IPS DF 6.9 (cell line): ENCODE measurements around the gene ADCY5.

Experiments
- DNase-seq: peaks from one replicate; pipeline ENCODE4 v3.0.0-alpha.2; 2013; ENCODE audit warnings: low read depth, low spot score
- H3K27ac ChIP-seq: one replicate; pipeline ENCODE4 v1.5.1; 2013; ENCODE audit warnings: low read length, control low read depth
- H3K27me3 ChIP-seq: 2 replicates; pipeline ENCODE4 v1.6.1; 2013; ENCODE audit warnings: mild to moderate bottlenecking, low read length; ENCODE audit not compliant: control insufficient read depth, insufficient read depth
- H3K36me3 ChIP-seq: 2 replicates; pipeline ENCODE4 v1.6.1; 2013; ENCODE audit warnings: low read length; ENCODE audit not compliant: control insufficient read depth, insufficient read depth
- H3K4me1 ChIP-seq: 2 replicates; pipeline ENCODE4 v1.6.1; 2013; ENCODE audit warnings: low read length; ENCODE audit not compliant: control insufficient read depth, insufficient read depth
- H3K4me3 ChIP-seq: 2 replicates; pipeline ENCODE4 v1.5.1; 2013; ENCODE audit warnings: mild to moderate bottlenecking, low read length
- H3K9me3 ChIP-seq: 2 replicates; pipeline ENCODE4 v1.6.1; 2013; ENCODE audit warnings: low read length, inconsistent platforms; ENCODE audit not compliant: control insufficient read depth, insufficient read depth
- WGBS: extraction: QIAGEN DNeasy Blood & Tissue Kit; methylation state at CpG from one replicate; pipeline ENCODE4 v1.1.7; 2013; ENCODE audit warnings: mixed read lengths, missing lambda C conversion rate; ENCODE audit not compliant: insufficient read length, insufficient coverage; 5-methylcytosine and 5-hydroxymethylcytosine counted together

Gene ADCY5

GRCh38 chr3:123327956-123328850 is 120.7 kb downstream of the ADCY5 start:
- no peaks in the 10 kb centered on the region; the same call in 1 of the 2 replicates for H3K4me1 ChIP-seq
- WGBS = no CpG with 5 or more reads among the region's 25 CpGs
- H3K36me3 ChIP-seq = no peaks in the 10 kb centered on the region
- H3K27me3 ChIP-seq = no peaks in the 10 kb centered on the region
- no peak overlapping the region for H3K27ac ChIP-seq
- H3K4me3 ChIP-seq = no peak overlapping the region
- no peak for DNase-seq
- H3K9me3 ChIP-seq = no peaks in the 10 kb centered on the region

- Histone ChIP-seq H3K27ac (no peak overlapping the region), H3K4me3 (no peak overlapping the region), H3K9me3 (no peaks in the 10 kb centered on the region), H3K4me1 (no peaks in the 10 kb centered on the region; the same call in 1 of the 2 replicates), H3K36me3 (no peaks in the 10 kb centered on the region), H3K27me3 (no peaks in the 10 kb centered on the region)
- WGBS = no CpG with 5 or more reads among the region's 12 CpGs
- DNase-seq = no peak
These were observed 121.4 kb downstream of the ADCY5 start for GRCh38 chr3:123327480-123327879.

GRCh38 chr3:123326531-123326930 is 122.4 kb downstream of the ADCY5 start:
- WGBS = no CpG with 5 or more reads among the region's 6 CpGs

GRCh38 chr3:123325766-123326256 is 123.1 kb downstream of the ADCY5 start:
- no peaks in the 10 kb centered on the region for H3K36me3 ChIP-seq
- WGBS = no CpG with 5 or more reads among the region's 8 CpGs
- no peaks in the 10 kb centered on the region for H3K27me3 ChIP-seq
- no peaks in the 10 kb centered on the region for H3K9me3 ChIP-seq
- no peaks in the 10 kb centered on the region; the same call in 1 of the 2 replicates for H3K4me1 ChIP-seq
- H3K4me3 ChIP-seq = no peak overlapping the region
- no peak overlapping the region for H3K27ac ChIP-seq
- DNase-seq = no peak

More at GRCh38 chr3:123326531-123326930, 122.4 kb downstream of the ADCY5 start:
- no peaks in the 10 kb centered on the region for H3K27me3 ChIP-seq
- no peaks in the 10 kb centered on the region; the same call in 1 of the 2 replicates for H3K4me1 ChIP-seq
- H3K36me3 ChIP-seq = no peaks in the 10 kb centered on the region
- no peak for DNase-seq
- H3K4me3 ChIP-seq = no peak overlapping the region
- H3K27ac ChIP-seq = no peak overlapping the region
- H3K9me3 ChIP-seq = no peaks in the 10 kb centered on the region

GRCh38 chr3:123324880-123325765 is 123.8 kb downstream of the ADCY5 start:
- H3K27ac ChIP-seq = no peak overlapping the region
- H3K4me3 ChIP-seq = no peak overlapping the region
- no peaks in the 10 kb centered on the region for H3K9me3 ChIP-seq
- no CpG with 5 or more reads among the region's 15 CpGs for WGBS
- no peak for DNase-seq
- no peaks in the 10 kb centered on the region for H3K27me3 ChIP-seq
- H3K4me1 ChIP-seq = peaks cover 4% of the 10 kb centered on the region
- no peaks in the 10 kb centered on the region for H3K36me3 ChIP-seq

GRCh38 chr3:123323781-123324180 is 125.1 kb downstream of the ADCY5 start:
- Histone ChIP-seq H3K27me3 (no peaks in the 10 kb centered on the region), H3K36me3 (no peaks in the 10 kb centered on the region), H3K4me3 (no peak overlapping the region), H3K27ac (no peak overlapping the region), H3K9me3 (no peaks in the 10 kb centered on the region), H3K4me1 (peaks cover 10% of the 10 kb centered on the region)
- WGBS = no CpG with 5 or more reads among the region's 1 CpG
- DNase-seq = no peak

- Histone ChIP-seq H3K27ac (no peak overlapping the region), H3K4me3 (no peak overlapping the region), H3K27me3 (no peaks in the 10 kb centered on the region), H3K4me1 (peaks cover 10% of the 10 kb centered on the region), H3K36me3 (no peaks in the 10 kb centered on the region), H3K9me3 (no peaks in the 10 kb centered on the region)
- no peak for DNase-seq
- no CpG with 5 or more reads among the region's 11 CpGs for WGBS
These were observed 126.0 kb downstream of the ADCY5 start for GRCh38 chr3:123322866-123323265.

GRCh38 chr3:123321806-123322205 is 127.1 kb downstream of the ADCY5 start:
- no peak overlapping the region for H3K27ac ChIP-seq
- no peak overlapping the region for H3K4me3 ChIP-seq
- H3K27me3 ChIP-seq = no peaks in the 10 kb centered on the region
- peaks cover 10% of the 10 kb centered on the region for H3K4me1 ChIP-seq
- H3K9me3 ChIP-seq = no peaks in the 10 kb centered on the region
- no peaks in the 10 kb centered on the region for H3K36me3 ChIP-seq
- no CpG with 5 or more reads among the region's 8 CpGs for WGBS
- no peak for DNase-seq

GRCh38 chr3:123320221-123320620 is 128.7 kb downstream of the ADCY5 start:
- Histone ChIP-seq H3K9me3 (no peaks in the 10 kb centered on the region), H3K36me3 (no peaks in the 10 kb centered on the region), H3K27me3 (no peaks in the 10 kb centered on the region), H3K4me3 (no peak overlapping the region), H3K4me1 (peaks cover 14% of the 10 kb centered on the region), H3K27ac (no peak overlapping the region)
- no CpG with 5 or more reads among the region's 5 CpGs for WGBS
- DNase-seq = no peak

- no peak overlapping the region for H3K4me3 ChIP-seq
- H3K9me3 ChIP-seq = no peaks in the 10 kb centered on the region
- no peak overlapping the region for H3K27ac ChIP-seq
- no CpG with 5 or more reads among the region's 10 CpGs for WGBS
- H3K4me1 ChIP-seq = peaks cover 14% of the 10 kb centered on the region
- H3K36me3 ChIP-seq = no peaks in the 10 kb centered on the region
- no peak for DNase-seq
- H3K27me3 ChIP-seq = no peaks in the 10 kb centered on the region
These were observed 129.1 kb downstream of the ADCY5 start for GRCh38 chr3:123319760-123320159.
